PC-9 (cell line): ENCODE data around the gene DHX16.

Experiments used
- CTCF ChIP-seq: fragments of 200-600 bp; sonication (generic); conservative IDR thresholded peaks from 2 replicates; pipeline ENCODE4 v1.6.1; 2017; ENCODE audit warnings: mixed run types, antibody characterized with exemption, mild to moderate bottlenecking, moderate library complexity
- EZH2 ChIP-seq: fragments of 200-600 bp; sonication (generic); IDR thresholded peaks from 2 replicates; pipeline ENCODE4 v1.8.0; 2017; ENCODE audit warnings: antibody characterized with exemption, low read depth

DNA sequence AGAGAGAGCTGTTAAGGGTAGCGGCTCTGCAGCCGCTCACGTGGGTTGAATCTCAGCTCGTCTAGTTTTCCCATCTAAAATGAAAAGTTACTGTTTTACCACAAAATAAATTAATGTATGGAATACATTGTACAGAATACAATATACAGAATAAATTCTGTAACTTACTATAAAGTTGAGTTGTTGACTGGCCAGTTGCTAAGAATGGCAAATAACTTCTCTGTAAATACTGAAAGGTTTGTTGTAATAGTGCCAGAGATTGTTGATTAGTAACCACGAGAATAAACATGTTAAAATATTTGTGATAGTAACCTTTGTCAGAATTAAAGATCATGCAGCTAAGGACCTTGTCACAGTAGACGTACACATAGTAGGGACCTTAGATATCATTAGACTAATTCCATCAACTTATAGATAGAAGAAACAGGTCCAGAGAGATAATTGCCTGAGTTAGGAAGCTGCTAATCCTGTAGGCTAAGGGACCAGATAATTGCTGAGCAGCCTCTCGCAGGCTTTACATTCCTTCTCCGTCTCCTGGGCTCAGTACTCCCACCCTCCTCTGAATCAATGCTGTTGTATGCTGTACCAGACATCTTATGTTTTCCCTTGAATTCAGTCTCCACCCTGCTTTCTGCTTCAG, 18.5 kb upstream of the DHX16 start:
- no peak for TF ChIP-seq CTCF
- no peak for TF ChIP-seq EZH2
